Keratinocyte (primary cell): ENCODE data around the gene NME9. TPM values are rescaled to one million over a fixed set of nuclear protein-coding genes. Genes with fewer than 3 reads are reported as not detected.

Experiments
- DNase-seq: peaks from one replicate; pipeline ENCODE4 v3.0.0-alpha.2; 2011; ENCODE audit warnings: low read depth, missing footprints, low spot score
- FAIRE-seq: peaks from 2 replicates; lab custom pipeline; 2011; peaks lifted over from hg19 to GRCh38; lab: Jason Lieb, UNC
- H2AFZ ChIP-seq: 2 replicates; pipeline ENCODE4 v1.6.0; 2012; ENCODE audit warnings: low read length, control low read depth, inconsistent platforms; ENCODE audit not compliant: control insufficient read depth
- H3K27ac ChIP-seq: 2 replicates; pipeline ENCODE4 v1.5.1; 2011; ENCODE audit warnings: low read length; ENCODE audit not compliant: control insufficient read depth, insufficient read depth
- H3K27me3 ChIP-seq: 3 replicates; pipeline ENCODE4 v1.6.0; 2011; ENCODE audit warnings: low read length; ENCODE audit not compliant: control insufficient read depth, insufficient read depth; ENCODE audit errors: extremely low read depth
- H3K36me3 ChIP-seq, 2 experiments: 2 replicates in 1 of 2; 3 replicates in 1 of 2; pipeline ENCODE4 v1.5.1; 2011; ENCODE audit warnings: low read length in 2 of 2, mild to moderate bottlenecking in 1 of 2; ENCODE audit not compliant: control insufficient read depth in 2 of 2, insufficient read depth in 2 of 2; ENCODE audit errors: extremely low read depth in 1 of 2
- H3K4me1 ChIP-seq: 3 replicates; pipeline ENCODE4 v1.5.1; 2011; ENCODE audit warnings: low read length; ENCODE audit not compliant: control insufficient read depth, insufficient read depth; ENCODE audit errors: extremely low read depth
- H3K4me2 ChIP-seq: 3 replicates; pipeline ENCODE4 v1.6.0; 2011; ENCODE audit warnings: low read depth, low read length; ENCODE audit not compliant: control insufficient read depth, insufficient read depth; ENCODE audit errors: extremely low read depth
- H3K4me3 ChIP-seq, 3 experiments: fragments of 200-600 bp in 1 of 3; sonication (generic) in 1 of 3; 2 replicates in 2 of 3; 3 replicates in 1 of 3; pipeline ENCODE4 v1.5.1; 2011 to 2016; ENCODE audit warnings: low read length in 3 of 3, mild to moderate bottlenecking in 3 of 3, control low read depth in 2 of 3, inconsistent platforms in 1 of 3, low read depth in 1 of 3, mixed read lengths in 1 of 3, mixed run types in 1 of 3, moderate library complexity in 1 of 3; ENCODE audit not compliant: control insufficient read depth in 2 of 3, insufficient read depth in 2 of 3; ENCODE audit errors: extremely low read depth in 1 of 3
- H3K79me2 ChIP-seq: 2 replicates; pipeline ENCODE4 v1.6.0; 2012; ENCODE audit warnings: low read length; ENCODE audit not compliant: control insufficient read depth, insufficient read depth
- H3K9ac ChIP-seq: 3 replicates; pipeline ENCODE4 v1.6.0; 2011; ENCODE audit warnings: low read length; ENCODE audit not compliant: control insufficient read depth, insufficient read depth; ENCODE audit errors: extremely low read depth
- H3K9me1 ChIP-seq: 3 replicates; pipeline ENCODE4 v1.6.0; 2011; ENCODE audit warnings: low read length; ENCODE audit not compliant: control insufficient read depth, insufficient read depth; ENCODE audit errors: extremely low read depth
- H3K9me3 ChIP-seq: 2 replicates; pipeline ENCODE4 v1.5.1; 2012; ENCODE audit warnings: low read depth, low read length; ENCODE audit not compliant: control insufficient read depth
- H4K20me1 ChIP-seq: 3 replicates; pipeline ENCODE4 v1.6.0; 2011; ENCODE audit warnings: low read length; ENCODE audit not compliant: control insufficient read depth, insufficient read depth; ENCODE audit errors: extremely low read depth
- CTCF ChIP-seq, 3 experiments: IDR thresholded peaks in 1 of 3; conservative IDR thresholded peaks in 1 of 3; optimal IDR thresholded peaks in 1 of 3; 2 replicates in 2 of 3; 3 replicates in 1 of 3; pipeline versions ENCODE3 to v1.5.1; 2011; ENCODE audit warnings: low read length in 3 of 3, mild to moderate bottlenecking in 3 of 3, moderate library complexity in 2 of 3, control low read depth in 1 of 3, inconsistent platforms in 1 of 3; ENCODE audit not compliant: insufficient read depth in 2 of 3; ENCODE audit errors: extremely low read depth in 1 of 3
- EZH2 ChIP-seq: IDR thresholded peaks from one replicate; pipeline ENCODE4 v1.6.1; 2012; ENCODE audit warnings: inconsistent platforms, mild to moderate bottlenecking, low read length, moderate library complexity
- dilution Hi-C: fragments of 300-500 bp; cut with MboI; formaldehyde crosslinking; loops from one replicate; pipeline ENCODE4 v1.7.0; 2020; ENCODE audit warnings: low sequenced_read_pairs; ENCODE audit not compliant: extremely low pct_ligation_motif_present
- polyA plus RNA-seq, 5 experiments: library from polyadenylated mRNA; depleted of rRNA in 3 of 5; stranded (reverse) in 3 of 5; stranded (forward) in 1 of 5; unstranded in 1 of 5; fragments of >200 nt; gene quantifications; 1 replicate in 1 of 5; 2 replicates in 3 of 5; 3 replicates in 1 of 5; pipeline versions ENCODE4 v1.2.1 to v1.2.3, GENCODE V29; 2011 to 2012; ENCODE audit warnings: missing spikeins in 2 of 5, low read depth in 1 of 5, low replicate concordance in 1 of 5

The NME9 gene
- polyA plus RNA-seq, 1 donor (not counting 4 experiments of a cell fraction or from before 2014, with no cell fraction given) = 0.05 TPM

- dilution Hi-C loops = no loop called here
- Histone ChIP-seq H3K4me1 (no peaks in the 10 kb centered on the region), H3K9ac (no peak overlapping the region), H3K4me3 (no peak overlapping the region), H3K36me3 (no peaks in the 10 kb centered on the region), H4K20me1 (no peaks in the 10 kb centered on the region), H3K9me3 (no peaks in the 10 kb centered on the region), H3K27me3 (peaks cover 4% of the 10 kb centered on the region), H3K9me1 (no peaks in the 10 kb centered on the region), H2AFZ (no peak overlapping the region), H3K79me2 (no peaks in the 10 kb centered on the region), H3K27ac (no peak overlapping the region), H3K4me2 (no peak overlapping the region)
- DNase-seq (no peak), FAIRE-seq (no peak)
- TF ChIP-seq EZH2 (no peak), CTCF (optimal IDR thresholded peaks at IDR 0.05 in 1 of 3, IDR thresholded peaks at IDR 0.05 in 1 of 3, conservative IDR thresholded peaks at IDR 0.05 in 1 of 3; ENCODE audit: extremely low read depth in 1 of 3, insufficient read depth in 2 of 3, low read length in 3 of 3) (no peak)
These were observed 38.3 kb upstream of the NME9 start for GRCh38 chr3:138367911-138368310.

- Histone ChIP-seq H3K9me3 (no peaks in the 10 kb centered on the region), H2AFZ (no peak overlapping the region), H3K27ac (no peak overlapping the region), H3K36me3 (no peaks in the 10 kb centered on the region), H3K27me3 (peaks cover 4% of the 10 kb centered on the region), H3K4me3 (no peak overlapping the region), H3K79me2 (no peaks in the 10 kb centered on the region), H3K4me2 (no peak overlapping the region), H4K20me1 (no peaks in the 10 kb centered on the region), H3K9me1 (no peaks in the 10 kb centered on the region), H3K4me1 (no peaks in the 10 kb centered on the region), H3K9ac (no peak overlapping the region)
- TF ChIP-seq CTCF (optimal IDR thresholded peaks at IDR 0.05 in 1 of 3, IDR thresholded peaks at IDR 0.05 in 1 of 3, conservative IDR thresholded peaks at IDR 0.05 in 1 of 3; ENCODE audit: extremely low read depth in 1 of 3, insufficient read depth in 2 of 3, low read length in 3 of 3) = no peak
- TF ChIP-seq EZH2 = no peak
- FAIRE-seq = no peak
- no peak for DNase-seq
- dilution Hi-C loops = no loop called here
These were observed 37.7 kb upstream of the NME9 start for GRCh38 chr3:138367326-138367850.
